ENCODE measurements around the gene IFITM10.
"Not testable (repeated sequence)": the region's sequence is repeated elsewhere in the genome, so short reads cannot be mapped to it uniquely, and the experiment has no call there.

Gene IFITM10

DNA sequence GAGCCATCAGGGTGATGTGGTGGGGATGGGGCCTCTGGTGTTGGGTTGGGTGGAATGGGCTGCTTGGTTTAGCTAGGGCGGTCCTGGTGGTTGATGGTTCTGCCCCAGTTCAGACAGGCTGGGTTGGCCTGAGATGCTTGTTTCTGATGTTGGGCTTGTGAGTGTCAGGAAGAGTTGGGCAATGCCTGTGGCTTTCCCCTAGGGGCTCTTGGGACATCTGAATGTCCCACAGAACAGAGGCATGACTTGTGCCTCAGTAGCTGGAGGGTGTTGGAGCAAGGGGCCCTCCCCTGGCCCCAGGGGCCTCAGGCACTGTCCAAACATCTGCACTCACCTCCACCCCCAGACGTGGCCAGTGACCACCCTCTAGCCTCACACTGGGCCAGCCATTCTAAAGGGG, 27.3 kb upstream of the IFITM10 start:
- DNase-seq, result no peak

DNA sequence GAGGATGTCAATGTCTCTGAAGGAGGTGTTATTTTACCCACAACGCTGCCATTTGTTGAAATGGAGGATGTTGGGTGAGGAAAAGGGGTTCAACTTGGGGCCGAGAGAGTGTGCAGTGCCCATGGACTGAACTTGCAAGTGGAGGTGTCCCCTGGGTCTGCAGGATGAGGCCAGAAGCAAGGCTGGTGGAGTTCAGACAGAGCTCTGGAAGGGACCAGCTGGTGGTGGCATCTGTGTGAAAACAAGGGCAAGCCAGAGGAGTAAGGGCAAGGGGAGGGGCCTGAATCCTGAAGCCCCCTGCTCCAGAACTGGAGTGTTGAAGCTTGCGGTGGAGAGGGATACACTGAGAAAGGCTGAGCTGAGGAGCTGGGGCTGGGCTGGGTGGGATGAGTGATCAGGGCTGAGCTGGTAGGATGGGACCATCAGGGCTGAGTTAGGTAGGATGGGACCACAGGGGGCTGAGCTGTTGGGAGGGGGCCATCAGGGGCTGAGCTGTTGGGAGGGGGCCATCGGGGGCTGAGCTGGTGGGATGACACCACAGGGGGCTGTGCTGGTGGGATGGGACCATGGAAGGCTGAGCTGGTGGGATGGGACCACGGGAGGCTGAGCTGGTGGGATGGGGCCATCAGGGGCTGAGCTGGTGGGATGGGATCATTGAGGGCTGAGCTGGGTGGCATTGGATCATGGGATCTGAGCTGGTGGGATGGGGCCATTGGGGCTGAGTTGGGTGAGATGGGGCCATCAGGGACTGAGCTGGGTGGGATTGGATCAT, 26.7 kb upstream of the IFITM10 start:
- no peak for DNase-seq

DNA sequence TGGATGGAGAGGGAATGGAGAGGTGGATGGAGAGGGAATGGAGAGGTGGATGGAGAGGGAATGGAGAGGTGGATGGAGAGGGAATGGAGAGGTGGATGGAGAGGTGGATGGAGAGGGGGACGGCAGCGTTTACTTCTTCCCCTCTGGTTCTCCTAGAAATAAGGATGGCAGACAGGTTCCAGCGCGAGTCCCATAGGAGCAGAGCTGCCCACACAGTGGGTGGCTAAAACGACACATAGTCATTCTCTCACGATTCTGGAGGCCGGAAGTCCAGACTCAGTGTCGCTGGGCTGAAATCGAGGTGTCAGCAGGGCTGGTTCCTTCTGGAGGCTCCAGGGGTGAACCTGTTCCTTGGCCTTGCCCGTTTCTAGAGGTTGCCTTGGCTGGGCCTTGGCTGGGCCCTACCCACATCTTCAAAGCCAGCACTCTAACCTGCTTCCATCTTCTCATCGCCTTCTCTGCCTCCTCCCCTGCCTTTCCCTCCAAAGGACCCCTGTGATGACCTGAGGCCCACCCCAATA, 26.0 kb upstream of the IFITM10 start:
- no peak for DNase-seq

DNA sequence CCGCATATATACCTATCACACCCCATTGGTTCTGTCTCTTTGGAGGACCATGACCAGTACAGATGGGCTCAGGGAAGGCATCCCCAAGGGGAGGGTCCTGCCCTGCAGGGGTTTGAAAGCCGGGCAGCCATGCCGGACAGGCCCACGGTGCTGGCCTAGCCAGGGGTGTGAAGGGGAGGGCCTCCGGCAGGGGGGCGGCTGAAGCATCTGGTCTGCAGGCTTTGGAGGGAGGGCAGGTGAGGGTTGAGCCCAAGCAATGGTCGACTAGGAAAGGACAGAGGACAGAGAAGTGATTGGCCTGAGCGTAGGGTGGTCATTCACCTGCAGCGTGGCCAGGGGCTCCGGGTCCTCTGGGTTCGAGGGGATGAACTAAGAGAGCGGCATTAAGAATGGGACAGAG, 24.5 kb upstream of the IFITM10 start:
- DNase-seq, result no peak

DNA sequence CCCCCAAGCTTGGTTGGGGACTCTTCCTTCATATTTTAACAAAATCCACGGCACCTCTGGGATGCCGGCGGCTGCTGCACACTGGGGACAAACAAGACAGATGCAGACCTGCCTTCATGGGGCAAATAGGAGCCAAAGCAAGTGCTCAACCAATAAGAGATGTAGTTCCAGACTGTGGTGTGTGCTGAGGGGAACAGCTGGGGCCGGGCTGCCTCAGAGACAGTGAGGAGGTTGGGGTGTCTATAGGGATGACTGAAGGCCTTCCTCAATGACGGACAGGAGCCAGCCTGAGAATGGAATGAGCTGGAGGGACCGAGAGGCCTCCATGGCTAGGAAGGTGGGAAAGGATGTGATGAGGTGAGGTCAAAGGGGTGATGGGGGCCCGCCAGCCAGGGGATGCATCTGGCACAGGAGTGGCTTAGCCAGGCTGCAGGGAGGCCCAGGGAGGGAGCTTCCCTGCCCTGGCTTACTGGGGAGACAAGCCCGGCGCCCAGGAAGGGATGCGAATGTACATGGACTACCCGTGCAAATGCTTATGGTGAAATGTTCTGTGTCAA, 23.7 kb upstream of the IFITM10 start:
- DNase-seq, result no peak

DNA sequence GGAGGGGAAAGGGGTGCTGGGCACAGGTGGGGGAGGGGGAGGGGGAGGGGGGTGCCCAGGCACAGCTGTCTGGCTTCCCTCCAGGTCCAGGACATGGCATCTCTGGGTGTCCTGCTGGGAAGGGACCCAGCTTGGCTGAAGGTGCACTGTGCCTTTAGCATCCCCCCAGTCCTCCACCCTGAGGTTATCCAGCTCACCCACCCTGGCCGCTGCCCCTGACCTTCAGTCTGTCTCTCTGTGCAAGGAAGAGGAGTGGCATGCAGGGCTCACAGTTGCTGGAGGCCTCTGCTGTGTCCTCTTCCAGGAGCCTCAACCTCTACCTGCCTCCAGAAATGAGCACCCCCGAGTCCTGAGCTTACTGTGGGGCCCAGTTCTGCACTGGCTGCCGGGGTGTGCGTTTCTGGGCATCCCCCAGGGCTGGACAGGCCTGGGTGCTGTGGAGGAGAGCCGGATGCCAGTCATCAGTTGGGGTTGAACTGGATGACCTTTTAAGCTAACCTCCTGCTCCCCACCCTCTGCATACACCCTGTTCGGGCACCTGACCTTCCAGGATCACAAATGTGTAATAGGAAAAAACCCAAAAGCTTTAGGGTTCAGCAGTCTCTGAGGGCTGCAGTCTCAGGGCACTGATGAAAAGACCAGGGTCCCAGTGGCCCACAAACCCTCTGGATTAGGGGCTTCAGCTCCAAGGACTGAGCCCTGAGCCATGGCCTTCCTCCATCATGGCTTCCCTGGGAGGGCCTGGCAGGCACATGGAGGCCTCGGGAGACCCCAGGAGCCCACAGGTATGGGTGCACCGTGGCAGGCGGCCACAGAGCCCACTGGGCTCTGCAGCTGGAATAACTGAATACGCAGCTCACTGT, 23.0 kb upstream of the IFITM10 start:
- no peak for DNase-seq

DNA sequence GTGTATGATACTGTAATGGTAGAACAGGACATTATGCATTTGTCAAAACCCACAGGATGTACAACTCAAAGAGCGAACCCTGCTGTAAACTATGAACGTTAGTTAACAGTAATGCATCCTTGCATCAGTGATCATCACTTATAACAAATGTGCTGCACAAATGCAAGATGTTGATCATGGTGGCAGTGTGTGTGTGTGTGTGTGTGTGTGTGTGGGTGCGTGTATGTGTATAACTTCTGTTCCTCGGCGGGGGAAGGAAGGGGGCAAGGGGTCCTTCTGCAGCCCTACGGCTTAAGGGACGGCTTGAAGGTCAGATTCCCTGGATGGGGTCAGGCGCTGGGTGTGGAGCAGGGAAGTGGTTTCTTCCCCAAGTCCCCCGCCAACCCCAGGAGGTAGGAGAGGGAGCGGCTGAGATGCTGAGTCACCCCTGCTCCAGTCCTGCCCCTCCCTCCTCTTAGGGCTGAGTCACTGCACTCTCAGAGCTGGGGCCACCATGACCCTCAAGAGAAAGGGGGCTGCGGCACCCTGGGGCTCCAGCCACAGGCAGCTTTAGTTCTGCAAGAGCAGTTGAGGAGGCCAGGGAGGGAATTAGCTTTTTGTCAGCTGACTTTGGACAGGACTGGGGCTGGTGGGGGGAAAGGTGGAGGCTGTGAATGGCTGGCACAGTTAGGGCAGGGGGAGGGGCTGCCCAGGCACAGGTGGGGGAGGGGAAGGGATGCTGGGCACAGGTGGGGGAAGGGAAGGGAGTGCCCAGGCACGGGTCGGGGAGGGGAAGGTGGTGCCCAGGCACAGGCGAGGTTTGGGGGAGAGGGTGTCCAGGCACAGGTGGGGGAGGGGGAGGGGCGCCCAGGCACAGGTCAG, 22.1 kb upstream of the IFITM10 start:
- peak; percentile 46 for DNase-seq

DNA sequence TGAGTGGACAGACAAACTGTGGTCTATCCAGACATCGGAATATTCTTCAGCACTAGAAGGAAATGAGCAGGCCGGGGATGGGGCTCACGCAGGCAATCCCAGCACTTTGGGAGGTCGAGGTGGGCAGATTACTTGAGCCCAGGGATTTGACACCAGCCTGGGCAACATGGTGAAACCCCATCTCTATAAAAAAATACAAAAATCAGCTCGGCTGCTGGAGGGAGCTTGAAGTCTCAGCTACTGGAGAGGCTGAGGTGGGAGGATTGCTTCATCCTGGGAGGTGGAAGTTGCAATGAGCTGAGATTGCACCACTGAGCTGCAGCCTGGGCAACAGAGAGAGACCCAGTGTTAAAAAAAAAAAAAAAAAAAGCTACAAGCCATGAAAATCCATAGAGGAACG, 21.3 kb upstream of the IFITM10 start:
- no peak for DNase-seq

DNA sequence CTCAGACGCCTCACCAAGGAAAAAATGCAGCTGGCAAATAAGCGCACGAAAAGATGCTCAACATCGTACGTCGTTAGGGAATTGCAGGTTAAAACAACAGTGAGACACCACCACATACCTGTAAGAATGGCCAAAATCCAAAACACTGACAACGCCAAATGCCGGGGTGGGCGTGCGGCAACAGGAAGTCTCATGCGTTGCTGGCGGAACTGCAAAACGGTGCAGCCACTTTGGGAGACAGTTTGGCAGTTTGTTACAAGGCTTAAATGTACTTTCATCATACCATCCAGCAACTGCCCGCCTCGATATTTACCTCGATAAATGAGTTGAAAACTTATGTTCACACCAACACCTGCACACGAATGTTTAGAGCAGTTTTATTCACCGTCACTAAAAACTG, 20.9 kb upstream of the IFITM10 start:
- no peak for DNase-seq

DNA sequence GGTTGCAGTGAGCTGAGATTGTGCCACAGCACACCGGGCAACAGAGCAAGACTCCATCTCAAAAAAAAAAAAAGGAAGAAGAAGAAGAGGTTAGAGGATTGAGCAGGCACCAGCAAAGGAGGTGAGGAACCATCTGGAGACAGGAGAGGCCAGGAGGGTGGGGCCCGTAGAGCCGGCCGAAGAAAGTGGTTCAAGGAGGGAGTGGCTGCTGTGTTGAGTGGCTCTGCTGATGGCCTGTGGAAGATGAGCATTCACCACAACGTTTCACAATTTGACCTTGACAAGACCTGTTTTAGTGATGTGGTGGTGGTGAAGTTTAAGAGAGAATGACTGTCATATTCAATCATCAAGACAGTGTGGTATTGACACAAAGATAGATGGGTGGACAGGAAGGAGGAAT, 20.1 kb upstream of the IFITM10 start:
- DNase-seq, result no peak

DNA sequence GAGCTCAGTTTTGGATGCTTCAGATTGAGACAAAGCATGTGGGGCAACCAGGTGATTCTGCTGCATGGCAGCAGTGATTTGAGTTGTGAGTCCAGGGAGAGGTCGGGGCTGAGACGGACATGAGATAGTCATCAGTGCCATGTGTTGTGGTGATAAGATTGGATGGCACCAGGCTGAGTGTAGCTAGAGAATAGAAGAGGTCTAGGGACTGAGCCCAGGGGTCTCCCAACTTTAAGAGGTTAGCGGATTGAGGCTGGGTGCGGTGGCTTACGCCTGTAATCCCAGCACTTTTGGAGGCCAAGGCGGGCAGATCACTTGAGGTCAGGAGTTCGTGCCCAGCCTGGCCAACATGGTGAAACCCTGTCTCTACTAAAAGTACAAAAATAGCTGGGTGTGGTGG, 19.7 kb upstream of the IFITM10 start:
- no peak for DNase-seq

DNA sequence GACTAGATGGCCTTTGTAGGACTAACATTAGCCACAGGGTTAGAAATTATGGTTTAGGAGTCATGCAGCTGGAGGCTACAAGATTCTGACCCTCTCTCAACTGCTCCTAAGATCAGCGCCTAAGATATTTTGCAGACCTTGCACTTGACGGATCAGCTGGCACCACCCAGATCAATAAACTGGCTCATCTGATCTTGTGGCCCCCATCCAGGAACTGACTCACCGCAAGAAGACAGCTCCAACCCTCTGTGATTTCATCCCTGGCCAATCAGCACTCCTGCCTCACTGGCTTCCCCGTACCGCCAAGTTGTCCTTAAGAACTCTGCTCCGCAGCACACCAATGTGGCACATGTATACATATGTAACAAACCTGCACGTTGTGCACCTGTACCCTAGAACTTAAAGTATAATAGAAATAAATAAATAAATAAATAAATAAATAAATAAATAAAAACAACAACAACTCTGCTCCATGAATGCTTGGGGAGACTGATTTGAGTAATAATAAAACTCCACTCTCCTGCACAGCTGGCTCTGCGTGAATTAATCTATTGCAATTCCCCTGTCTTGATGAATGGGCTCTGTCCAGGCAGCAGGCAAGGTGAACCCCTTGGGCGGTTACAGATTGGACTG, 19.0 kb upstream of the IFITM10 start:
- not testable (repeated sequence) for DNase-seq

DNA sequence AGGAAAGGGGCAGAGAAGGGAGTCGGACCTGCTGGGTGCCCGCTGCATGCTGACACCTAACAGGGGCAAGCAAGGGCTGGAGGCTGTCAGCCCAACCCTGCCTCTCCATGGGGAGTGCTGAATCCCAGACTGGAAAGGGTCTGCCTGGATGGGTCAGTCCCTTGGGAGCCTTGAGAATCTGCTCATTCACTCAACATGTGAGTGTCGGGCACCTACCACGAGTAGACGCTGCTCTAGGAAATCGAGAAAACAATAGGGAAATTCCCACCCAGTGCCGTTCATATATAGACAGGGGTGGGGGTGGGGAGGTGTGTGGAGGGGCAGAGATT, 17.7 kb upstream of the IFITM10 start:
- no peak for DNase-seq

DNA sequence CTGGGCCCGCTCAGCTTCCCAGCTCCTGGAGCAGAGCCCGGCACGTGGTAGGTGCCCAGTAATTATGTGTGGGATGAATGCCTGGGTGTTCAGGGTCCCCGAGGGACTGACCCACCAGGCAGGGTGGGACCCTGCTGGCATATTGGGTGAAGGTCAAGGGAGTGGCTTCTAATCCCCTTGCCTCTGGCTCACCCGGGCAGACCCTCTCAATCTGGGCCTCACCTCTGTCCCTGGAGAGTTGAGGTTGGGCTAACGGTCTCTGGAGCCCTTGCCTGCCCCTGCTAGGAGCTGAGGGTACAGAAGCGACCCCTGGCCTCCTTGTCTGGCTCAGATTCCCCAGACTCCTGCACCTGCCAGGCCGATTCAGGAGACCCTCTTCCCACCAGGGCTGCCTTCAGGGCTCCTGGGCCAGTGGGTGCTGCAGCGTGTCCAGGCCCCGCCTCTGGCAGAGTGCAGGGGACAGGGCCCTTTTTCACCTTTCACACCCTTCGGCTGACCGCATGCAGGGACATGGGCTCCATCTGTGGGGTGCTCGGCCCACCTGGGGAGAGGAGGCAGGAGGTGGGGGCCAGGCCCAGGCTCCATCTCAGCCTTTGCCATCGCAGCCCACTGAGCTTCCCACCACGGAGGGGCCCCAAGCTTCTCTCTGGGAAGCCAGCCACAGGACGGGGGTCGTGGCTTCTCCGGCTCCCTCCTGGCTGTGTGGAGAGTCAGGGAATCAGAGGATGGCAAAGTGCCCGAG, 17.2 kb upstream of the IFITM10 start:
- no peak for DNase-seq

DNA sequence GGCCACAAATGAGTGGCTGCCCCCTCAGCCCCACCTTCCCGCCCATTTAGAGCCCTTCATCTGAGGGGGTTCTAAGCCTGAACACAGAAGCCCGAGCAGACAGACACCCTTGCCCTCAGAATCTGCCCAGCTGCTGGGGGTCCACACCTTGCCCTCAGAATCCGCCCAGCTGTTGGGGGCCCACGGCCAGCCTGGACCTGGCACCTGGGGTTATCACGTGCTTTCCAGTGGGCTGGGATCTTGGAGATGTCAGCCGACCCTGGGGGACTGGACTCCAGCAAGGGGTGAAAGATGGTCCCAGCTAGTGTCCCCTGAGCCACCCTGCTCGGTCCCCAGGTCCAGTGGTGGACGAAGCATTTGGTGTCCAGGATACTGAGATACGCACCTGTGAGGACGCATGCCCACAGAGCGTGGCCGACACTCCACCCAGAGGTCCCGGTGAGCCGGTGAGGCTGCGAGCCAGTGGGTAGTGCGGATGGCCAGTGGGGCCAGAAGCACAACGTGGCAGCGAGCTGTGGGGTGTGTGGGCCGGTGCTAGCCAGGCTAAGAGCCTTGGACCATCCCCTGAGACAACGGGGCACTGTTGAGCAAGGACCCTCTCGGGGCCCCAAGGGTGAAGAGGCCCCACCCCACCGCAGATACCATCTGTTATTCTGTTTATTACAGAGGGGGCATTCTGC, 16.5 kb upstream of the IFITM10 start:
- no peak for DNase-seq

DNA sequence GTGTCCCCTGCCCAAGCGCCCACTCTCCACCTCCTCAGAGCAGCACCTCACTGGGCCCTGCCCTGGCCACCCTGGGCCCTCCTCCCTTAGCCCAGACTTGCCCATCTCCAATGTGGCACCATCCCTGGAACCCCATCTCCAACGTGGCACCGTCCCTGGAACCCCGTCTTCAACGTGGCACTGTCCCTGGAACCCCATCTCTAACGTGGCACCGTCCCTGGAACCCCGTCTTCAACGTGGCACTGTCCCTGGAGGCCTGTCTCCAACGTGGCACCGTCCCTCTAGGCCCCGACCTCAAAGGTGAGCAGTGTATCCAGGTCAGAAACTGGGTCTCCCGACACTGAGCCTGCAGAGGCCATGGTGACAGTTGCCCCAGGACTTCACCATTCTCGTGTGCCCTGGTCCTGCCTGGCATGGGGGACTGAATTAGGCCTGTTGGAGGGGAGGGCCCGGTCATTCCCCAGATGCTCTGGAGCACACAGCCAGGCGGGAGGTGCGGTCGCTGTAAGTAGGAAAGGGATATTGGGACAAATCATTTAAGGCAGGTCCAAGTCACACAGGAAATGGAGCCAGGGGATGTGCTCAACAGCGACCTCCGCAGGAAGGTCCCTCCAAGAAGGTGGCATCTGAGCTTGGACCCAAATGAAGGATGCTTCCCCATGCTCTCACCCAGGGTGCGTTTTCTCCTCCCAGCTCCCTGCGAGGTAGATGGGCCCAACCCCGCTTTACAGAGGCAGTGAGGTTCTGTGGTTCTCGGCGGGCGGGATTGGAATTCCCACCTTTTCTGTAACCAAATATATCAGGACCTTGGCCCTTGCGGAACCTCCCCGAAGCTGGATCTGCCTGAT, 15.7 kb upstream of the IFITM10 start:
- DNase-seq, result no peak

DNA sequence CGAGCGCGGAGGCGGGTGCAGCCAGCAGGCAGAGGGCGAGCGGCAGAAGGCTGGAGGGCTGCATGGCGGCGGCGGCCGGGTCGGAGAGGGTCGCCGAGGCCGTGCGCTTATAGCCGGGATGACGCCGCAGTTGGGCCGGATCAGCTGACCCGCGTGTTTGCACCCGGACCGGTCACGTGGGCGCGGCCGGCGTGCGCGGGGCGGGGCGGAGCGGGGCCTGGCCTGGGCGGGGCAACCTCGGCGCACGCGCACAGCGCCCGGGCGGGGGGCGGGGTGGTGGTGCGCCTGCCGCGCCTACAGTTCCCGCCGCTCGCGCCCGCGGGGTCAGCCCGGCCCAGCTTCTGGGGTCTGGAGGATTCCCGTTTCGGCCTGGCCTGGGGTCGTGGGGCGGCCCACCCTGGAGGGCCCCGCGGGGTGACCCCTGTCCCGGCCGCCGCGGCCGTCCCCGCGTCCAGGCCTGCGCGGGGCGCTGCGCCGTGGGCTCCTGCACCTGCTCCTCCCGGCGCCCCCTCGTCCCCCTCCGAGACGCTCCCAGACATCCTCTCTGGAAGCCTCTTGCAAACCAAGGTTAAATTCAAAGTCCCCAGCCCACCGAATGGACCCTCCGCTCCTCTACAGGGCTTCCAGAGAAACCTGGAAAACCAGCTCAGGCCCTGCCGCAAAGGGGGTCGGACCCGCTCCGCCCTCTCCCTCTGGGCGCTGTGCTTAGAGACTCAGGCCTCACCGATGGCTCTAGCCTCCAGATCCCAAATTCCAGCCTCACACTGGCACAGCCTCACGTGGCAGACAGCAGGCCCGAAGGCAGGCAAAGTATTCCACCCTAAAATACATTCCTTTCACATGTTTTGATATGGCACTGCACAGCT, 13.6 kb upstream of the IFITM10 start, which contains the start of gene CTSD:
Gene CTSD (minus strand): TSS at position 132 of the 866 bp plus-strand sequence. CDS start 68 bp downstream, at position 64.
- DNase-seq, result peak; percentile 84

DNA sequence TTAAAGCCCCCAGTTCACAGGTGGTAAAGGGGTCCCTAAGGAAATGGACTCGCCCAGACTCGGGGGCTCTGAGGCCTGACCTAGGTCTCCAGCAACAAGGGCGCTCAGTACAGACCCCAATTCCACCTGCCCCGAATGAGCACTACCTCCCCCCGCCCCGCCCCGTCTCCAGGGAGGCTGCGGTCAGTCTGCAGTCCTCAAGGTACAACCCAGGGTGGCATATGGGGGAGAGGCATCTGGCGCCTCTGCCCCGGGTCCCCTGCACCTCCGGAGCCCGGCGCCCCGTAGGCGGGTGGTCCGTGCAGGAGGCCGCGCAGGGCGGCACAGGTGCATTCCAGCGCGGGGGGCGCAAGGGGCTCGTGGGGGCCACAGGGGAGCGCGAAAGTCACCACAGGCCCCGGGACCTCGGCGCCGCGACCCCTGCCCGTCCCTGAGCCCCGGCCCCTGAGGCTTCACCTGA, 13.0 kb upstream of the IFITM10 start:
- DNase-seq, result no peak
